GOT3 (cell line): Measurements from ENCODE around the gene DISP1.
"Not testable (repeated sequence)": the region's sequence is repeated elsewhere in the genome, so short reads cannot be mapped to it uniquely, and the experiment has no call there.

Experiments used
- DNase-seq: peaks from one replicate; lab custom pipeline; 2025; ENCODE audit warnings: mixed read lengths; lab: John Stamatoyannopoulos, UW

Gene DISP1

DNA sequence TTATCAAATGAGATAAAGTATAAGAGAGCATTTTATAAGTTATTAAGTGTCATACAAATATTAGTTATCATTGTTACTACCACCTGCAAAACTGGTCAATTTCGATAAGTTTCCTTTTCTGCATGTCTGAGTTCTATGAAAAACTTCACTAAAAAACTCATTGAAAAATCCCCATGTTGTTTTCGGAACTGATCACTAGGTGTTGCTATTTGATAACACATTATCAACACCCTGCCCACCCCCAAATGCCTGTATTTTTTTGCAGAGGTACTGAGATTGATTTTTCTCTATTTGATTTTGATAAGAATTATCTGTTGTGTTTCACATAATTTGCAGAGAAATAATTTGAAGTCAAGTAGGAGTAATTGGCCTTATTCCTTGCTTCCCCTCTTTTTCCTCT lies 22.1 kb upstream of the DISP1 start:
- DNase-seq: no peak

DNA sequence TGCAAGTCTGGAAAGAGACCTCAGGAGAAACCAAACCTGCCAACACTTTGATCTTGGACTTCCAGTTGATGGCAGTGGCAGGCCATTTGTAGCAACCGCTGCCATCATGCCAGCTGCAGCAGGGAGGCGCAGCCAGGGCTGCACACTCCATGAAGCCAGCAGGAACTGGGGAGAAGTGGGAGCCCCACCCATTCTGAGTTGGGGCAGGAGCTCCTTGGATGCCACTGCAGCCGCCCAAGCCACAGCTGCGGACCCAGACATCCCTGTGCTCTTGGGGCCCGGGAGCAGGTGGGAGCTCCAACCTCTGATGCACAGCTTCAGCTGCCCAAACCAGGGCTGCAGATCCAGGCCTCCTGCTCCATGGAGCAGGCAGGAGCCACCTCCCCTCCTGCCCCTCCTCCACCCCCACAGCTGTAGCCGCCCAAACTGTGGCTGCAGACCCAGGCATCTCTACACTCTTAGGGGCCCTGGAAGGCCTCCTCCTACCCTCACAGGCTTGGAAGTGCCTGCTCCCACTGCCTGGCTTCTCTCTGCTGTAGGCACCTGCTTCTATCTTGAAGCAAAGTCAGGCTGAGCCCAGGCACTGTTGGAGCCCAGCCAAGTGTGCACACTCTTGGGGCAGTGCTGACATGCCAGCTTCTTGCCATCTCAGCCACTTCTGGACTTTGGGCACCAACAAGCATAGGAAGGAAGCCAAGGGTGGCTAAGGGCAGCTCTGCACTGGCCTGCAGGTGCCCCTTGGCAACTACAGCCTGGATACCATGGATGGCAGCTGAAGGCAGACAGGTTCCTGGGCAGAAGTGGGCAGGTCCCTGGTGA lies 20.0 kb upstream of the DISP1 start:
- no peak for DNase-seq

DNA sequence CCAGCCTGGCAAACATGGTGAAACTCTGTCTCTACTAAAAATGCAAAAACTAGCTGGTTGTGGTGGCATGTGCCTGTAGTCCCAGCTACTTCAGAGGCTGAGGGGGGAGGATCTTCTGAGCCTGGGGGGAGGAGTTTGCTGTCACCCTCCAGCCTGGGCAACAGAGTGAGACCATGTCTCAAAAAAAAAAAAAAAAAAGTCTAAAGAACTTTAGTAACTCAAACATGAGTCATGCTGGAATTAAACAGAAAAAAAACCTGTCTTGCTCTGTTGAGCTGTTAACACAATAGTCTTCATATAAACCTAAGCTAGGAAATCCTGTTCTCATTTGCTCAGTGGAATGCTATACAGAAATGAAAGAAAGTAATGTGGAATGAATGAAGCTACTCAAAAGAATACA lies 16.7 kb upstream of the DISP1 start:
- no peak for DNase-seq

DNA sequence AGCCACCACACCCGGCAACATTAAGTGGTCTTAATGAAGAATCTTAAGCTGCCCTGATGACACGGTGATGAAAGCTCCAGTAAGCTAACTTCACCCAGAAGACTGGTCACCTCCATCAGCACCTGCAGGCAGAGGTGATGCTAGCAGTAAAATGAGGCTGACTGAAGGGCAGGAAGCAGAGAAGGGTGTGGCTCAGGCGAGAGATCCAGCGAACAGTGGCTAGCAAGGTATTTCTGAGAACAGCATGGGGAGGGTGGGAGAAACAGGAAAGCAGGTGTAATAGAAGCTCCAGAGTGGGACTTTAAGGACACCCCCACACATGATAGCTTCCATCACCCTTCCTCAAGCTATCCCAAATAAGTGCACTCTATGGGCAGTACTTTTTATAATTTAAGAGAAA lies 15.9 kb upstream of the DISP1 start:
- no peak for DNase-seq

DNA sequence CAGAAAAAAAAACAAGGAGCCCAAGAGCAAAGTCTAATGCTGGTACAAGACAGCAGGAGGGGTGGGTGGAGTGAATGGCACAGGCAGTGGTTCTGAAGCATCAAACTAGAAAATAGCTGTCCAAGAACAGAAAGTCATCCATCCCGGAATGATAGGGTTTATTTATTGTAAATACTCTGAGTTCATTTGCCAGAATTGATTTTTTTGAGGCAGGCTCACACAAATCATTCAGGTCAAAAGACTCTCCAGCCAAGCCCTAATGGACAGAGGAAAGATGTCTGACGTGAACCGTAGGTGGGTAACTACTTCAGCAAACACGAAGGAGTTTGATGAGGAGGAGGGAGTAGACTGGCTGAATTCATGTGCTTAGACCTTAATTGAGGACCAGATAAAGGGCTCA lies 13.8 kb upstream of the DISP1 start:
- DNase-seq: no peak

DNA sequence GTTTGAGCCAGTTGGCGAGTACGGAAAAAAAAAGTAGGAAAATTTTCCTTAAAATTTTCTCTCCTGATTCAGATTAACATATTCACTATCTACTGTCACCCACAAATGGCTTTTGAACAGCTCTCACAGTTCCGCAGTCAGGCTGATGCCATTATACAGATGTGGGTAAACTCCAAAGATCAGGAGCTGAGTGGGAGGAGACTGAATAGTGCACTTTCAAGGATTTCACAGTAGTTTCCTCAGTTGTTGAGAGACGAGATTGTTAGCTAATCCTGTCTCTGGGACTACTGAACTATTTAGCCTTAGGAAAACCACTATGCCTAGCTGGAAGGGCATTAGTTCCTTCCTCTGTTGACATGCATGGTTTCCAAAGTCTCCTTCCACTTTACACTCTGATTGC lies 3.2 kb upstream of the DISP1 start:
- DNase-seq: no peak

DNA sequence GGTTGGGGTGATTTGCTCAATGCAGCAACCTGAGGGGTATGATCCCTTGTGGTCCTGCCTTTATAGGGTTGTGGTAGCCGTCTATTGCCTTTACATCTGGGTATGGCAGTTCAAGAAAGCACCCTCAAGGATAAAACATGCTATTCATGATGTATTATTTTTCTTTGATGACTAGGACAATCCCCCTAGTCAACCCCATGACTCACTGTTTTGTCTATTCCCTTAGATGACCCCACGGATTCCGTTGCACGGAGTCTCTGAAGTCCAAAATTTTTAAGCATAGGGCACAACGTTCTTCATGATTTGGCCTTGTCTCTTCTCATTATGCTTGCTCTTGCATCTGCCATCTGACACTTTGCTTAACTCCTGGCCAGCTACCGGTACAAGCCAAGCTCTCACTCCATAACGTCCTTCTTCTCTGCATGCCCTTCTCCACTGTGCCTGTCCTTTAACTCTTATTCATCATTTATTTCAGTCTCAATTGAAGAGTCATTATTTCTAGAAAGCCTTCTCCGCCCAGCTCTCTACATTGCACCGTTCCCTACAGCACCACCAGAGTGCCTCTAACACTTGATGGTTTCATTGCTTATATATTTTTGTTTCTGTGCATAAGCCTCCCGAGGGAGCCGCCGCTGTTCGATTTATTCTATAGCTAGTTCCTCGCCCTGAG lies 838 bp upstream of the DISP1 start:
- DNase-seq: no peak

DNA sequence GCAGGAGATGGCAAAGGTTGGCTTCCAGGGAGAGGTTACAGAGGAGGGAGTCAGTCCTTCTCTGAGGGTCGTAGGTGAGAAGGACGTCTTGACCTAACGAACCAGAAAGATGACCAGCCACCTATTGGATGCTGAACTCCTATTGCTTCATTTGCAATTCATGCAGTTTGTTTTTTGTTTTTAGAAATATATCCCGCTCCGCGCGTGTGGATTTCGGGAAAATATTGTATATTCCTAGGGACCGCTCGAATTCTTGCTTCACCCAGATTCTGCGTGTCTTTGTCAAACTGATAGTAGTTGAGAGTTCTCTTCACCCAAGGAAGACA lies 564 bp downstream of the DISP1 start:
- no peak for DNase-seq

DNA sequence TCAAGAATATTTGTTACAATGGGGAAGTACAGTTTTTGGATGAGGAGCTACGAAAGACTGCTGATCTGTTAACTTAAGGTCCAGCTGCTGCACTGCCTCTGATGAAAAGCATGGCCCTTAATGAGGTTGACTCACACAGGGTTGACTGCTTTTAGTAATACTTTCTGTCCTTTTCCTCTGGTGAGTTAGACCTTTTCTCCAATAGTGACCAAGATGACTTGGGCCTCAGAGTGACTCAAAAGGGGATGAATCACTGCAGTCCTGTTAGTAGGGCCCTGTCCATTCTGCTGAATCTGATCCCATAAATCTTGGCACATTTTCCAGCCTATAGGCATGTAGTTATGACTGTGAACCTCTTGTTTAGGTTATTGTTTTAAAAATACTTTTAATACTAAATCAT lies 2.7 kb downstream of the DISP1 start:
- DNase-seq: no peak

DNA sequence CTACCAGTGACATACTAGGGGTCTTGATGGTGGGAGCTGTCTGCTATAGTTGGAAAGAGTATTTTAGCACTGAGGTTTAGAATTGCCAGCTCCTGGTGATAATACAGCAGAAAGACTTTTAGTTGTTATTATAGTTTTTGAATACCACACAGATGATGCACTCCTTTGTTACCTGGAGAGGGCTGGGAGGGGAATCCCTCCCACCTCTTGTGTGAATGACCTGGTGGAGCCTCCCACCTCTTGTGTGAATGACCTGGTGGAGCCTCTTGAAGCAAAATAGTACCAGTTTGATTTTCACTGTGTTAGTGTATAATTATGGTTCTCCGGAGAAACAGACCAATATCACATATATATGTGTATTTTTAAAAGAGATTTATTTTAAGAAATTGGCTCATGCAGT lies 3.3 kb downstream of the DISP1 start:
- no peak for DNase-seq

DNA sequence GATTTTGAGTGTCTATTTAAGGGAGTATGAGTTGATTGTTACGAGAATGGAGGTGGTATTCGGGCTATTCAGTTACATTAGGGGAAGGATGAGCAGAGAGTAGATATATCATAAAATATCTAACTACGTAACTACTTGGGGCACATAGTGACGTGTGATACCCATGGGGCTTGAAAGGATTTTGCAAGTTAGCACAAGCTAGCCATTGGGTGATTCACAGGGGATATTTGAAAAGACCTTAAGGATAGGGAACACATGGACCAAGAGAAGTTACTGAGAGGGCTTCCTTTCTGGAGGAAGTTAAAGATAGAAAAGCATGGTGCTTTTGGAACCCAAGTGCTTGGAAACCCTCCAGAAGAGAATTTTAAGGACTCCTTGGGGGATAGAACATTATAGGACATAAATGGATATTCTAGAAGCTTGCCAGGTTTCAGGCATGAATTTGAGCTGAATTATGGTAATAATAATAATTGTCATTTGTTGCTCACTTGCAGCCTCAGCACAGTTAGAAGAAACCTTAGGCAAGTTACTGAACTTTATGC lies 5.4 kb downstream of the DISP1 start:
- DNase-seq: no peak

DNA sequence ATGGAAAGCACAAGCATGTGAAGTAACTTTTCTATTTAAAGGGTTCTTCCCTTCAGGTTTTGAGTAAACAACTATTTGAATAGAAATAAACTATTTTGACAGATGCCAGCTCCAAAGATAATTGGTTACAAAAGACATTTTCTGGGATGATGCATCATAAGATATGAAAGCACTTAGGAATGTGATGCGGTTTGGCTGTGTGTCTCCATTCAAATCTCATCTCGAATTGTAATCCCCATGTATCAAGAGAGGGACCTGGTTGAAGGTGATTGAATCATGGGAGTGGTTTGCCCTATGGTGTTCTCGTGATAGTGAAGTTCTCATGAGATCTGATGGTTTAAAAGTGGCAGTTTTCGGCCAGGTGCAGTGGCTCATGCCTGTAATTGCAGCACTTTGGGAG lies 6.4 kb downstream of the DISP1 start:
- no peak for DNase-seq

DNA sequence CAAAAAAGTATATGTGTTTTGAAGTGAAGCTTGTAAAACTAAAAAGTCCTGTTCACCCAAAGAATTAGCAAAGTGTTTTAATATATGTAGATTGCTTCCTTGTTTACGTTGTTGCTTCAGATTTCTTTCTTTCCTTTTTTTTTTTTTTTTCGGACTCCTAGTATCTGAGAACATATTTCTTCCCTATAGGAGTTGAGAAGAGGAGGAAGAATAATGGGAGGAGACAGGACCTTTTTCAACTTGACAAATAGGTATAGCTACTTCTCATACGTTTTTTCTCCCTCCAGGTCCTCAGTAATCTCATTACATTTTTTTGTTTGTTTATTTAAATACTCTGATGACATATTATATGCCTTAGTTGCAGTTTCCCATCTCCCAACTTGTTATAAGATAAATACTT lies 8.9 kb downstream of the DISP1 start:
- DNase-seq: no peak

DNA sequence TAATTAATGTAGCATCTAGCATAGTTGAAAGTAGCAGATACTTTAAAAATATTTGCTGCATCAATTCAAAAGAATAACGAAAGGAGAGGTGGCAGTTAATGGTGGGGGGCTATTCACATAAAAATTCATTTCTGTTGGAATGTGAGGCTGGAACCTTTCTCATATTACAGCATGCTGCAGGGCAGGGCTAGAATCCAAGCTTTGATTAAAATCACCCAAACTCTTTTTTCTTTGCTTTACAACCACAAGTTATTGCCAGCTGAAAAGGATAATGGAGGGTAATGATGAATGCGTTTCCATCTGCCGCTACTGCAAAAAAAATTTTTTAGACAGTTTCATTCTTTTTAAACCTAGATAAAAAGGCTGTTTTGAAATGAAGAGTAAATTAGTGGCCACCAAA lies 9.8 kb downstream of the DISP1 start:
- DNase-seq: no peak

DNA sequence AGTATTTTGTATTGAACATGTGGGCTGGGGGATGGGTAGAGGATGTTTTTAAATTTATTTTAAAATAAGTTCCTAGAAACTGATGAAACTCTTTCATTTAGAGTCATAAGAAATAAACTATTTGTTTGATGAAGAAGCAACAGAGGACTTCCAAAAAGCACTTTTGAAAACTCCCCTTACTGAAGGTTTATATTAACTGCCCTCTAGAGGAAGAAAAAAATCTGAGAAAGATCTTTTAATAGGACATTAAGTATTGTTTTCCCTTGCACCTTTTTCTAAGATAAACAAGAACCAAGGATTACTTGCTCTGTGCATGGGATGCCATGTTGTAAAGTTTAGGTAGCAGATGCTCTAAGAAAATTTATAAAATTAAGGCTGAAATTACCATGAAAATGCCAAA lies 14.1 kb downstream of the DISP1 start:
- no peak for DNase-seq

DNA sequence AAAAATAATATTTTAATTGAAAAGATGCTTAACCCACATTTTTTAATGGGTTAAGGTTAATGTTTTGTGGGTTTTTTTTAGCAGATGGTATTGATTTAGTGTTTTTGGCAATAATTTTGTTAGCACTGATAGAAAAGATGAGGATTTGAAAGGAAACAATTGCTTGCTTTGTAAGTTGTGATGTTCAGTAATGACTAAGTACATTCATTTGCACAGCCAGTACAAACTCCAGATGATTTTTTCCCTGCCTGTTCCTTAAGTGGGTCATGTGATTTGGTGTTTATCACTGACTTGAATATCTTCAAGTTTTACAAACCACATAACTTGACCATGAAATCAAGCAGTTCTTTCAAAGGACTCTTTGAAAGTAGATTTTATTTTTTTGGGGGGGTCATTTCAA lies 15.0 kb downstream of the DISP1 start:
- DNase-seq: no peak

DNA sequence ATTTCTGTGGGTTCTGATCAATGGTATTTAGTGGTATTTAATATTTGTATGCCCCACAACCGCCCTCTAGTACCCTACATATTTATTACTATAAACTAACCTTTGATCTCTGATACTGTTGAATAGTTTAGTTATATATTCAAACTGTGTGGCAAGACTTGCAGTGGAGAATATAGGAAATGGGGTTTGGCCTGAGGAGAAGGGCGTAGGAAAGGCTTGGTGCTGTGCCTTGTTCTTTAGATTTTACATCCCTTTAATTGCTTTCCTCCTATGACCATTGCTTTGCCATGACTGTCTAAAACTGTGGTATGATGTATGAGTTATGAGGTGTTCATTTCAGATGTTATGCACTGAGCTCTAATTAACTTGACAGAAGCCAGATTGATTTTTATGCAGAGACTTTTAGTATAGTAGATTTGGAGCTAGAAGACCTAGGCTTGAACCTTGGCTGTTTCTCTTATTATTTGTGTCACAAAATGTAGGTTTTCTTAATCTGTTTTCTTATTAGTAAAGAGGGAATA lies 18.6 kb downstream of the DISP1 start:
- no peak for DNase-seq

DNA sequence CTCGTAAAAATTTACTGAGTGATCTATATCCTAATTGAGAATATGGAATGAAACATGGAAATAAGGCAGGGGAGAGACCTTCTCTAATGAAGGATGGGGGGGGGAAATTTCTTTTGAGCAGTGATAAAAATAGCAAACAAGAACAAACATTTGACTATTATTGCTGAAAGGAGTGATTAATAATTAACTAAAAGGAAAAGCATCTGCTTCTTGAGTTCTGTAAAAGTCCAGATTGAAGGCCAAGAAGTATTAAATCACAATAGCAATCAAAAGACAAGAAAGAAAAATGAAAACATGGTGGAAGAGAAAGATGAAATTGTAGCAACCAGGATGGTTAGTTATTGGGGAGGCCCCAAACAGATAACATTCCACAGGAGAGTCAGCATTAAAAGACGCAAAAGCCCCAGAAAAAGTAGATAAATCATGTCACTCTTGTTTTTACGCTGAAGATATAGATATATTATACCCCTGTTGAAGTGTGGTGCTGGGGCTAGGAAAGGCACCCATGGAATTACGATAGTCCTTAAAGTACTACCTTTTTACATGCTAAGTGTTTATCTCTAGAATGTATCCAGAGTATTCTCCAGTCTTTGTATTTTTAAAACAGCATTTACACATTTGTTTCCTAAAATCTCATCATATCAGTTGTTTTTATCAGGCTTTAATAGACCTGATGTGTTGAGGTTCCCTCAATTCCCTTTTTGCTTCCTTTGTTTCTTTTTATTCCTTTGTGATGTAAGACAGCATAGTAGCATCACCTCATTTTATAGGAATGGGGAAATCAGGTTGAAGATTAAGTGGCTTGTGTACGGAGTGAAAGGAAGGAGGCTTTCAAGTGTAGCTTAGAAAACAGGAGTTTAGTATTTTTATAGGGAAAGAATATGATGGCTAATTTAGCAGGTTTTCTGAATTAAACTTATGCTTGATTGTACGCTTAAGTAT lies 28.9 kb downstream of the DISP1 start:
- DNase-seq: no peak

DNA sequence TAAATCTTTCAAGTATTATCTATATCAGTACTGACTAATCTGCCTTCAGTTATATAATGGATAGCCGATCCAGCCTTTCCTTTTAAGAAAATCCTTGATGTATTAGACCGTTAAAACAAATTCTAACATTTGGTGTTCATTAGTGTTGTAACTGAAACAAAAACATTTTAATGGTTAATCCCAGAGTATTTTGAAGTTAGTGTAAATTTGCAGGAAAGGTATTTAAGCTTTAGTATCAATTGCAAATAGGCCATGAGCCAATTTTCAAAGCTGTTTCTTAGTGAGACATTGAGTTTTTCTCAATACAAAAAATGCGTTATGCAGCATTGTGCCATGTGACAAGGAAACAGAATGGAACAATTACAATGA lies 29.6 kb downstream of the DISP1 start:
- DNase-seq: no peak

DNA sequence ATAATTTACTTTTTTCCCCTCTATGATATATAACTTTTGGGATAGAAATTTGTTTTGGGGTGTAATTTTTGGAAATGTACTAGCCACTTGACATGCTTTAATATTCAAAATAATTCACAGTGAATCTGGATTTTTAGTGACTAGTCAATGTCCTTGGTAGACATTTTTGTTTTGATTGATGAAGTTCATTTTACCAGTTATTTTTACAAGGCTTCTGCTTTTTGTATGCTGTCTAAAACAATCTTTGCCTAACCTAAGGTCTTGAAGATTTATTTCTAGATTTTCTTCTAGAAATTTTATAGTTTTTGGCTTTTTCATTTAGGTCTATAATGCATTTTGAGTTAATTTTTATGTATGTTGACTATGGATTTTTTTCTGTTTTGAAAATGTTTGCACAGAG lies 30.9 kb downstream of the DISP1 start:
- no peak for DNase-seq

DNA sequence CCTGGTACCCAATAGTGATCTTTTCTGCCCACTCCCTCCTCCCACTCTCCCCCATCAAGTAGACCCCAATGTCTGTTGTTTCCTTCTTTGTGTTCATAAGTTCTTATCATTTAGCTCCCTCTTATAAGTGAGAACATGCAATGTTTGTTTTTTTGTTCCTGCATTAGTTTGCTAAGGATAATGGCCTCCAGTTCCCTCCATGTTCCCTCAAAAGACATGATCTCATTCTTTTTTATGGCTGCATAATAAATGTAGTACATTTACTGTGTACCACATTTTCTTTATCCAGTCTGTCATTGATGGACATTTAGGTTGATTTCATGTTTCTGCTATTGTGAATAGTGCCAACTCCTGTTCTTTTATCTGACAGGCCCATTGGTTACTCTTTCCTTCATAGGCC lies 35.7 kb downstream of the DISP1 start:
- not testable (repeated sequence) for DNase-seq

DNA sequence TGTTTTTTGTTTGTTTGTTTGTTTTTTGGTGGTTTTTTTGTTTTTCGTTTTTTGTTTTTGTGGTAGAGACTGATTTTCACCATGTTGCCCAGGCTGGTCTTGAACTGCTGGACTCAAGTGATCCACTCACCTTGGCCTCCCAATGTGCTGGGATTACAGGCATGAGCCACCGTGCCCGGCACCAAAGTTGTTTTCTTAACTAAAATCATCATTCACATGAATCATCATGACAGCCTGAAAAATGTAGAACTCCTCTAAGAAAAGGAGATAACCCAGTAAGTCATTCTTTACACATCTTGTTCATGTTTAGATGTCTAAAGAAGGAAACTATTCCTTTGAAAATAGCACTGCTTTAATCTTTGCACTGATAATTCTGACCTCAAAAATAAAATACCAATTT lies 37.5 kb downstream of the DISP1 start:
- DNase-seq: no peak
